ENCODE results near the gene DNASE1L3.

The DNASE1L3 gene, protein sequence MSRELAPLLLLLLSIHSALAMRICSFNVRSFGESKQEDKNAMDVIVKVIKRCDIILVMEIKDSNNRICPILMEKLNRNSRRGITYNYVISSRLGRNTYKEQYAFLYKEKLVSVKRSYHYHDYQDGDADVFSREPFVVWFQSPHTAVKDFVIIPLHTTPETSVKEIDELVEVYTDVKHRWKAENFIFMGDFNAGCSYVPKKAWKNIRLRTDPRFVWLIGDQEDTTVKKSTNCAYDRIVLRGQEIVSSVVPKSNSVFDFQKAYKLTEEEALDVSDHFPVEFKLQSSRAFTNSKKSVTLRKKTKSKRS

DNA sequence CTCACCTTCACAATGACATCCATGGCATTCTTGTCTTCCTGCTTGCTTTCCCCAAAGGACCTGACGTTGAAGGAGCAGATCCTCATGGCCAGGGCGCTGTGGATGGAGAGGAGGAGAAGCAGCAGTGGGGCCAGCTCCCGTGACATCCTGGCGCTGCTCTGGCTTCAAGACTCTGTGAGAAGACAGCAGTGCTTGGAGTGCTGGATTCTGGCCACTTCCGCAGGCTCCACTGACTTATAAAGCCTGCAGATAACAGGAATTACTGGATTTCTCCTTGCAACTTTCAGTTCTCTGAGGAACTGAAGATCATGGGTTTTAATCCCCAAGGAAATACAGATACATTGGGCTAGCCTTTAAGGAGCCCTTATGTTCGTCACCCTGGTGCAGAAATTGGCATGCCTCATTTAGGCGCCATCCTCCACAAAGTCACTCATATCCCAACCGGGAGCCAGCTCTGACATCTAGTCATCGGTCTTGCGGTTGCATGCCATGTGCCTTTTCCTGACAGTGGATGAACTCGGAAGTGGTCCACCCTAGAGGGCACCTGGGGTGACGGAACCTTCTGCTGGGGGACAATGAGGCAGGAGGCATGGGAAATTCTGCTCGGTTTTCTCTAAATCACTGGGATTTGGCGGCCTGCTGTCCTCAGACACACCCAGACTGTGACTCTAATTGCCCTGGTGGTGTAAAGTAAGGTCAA, at the start of gene DNASE1L3:
Gene DNASE1L3 (minus strand): TSS at position 212 of the 700 bp plus-strand sequence. CDS start 66 bp downstream, at position 146.
- no peak within 1 kb of the TSS for H3K27ac ChIP-seq
- no peaks in the 10 kb centered on the region for H3K27me3 ChIP-seq (replicated peaks)
- no peaks in the 10 kb centered on the region for H3K36me3 ChIP-seq (replicated peaks)
- no peak within 1 kb of the TSS for H3K4me3 ChIP-seq (ENCODE audit: low read depth, low read length)
- DNase-seq = no peak
- in situ Hi-C loops (cut with HindIII; ENCODE audit: low pct_ligation_motif_present, low sequenced_read_pairs) = no loop called here
- TF ChIP-seq, protein P1, sequence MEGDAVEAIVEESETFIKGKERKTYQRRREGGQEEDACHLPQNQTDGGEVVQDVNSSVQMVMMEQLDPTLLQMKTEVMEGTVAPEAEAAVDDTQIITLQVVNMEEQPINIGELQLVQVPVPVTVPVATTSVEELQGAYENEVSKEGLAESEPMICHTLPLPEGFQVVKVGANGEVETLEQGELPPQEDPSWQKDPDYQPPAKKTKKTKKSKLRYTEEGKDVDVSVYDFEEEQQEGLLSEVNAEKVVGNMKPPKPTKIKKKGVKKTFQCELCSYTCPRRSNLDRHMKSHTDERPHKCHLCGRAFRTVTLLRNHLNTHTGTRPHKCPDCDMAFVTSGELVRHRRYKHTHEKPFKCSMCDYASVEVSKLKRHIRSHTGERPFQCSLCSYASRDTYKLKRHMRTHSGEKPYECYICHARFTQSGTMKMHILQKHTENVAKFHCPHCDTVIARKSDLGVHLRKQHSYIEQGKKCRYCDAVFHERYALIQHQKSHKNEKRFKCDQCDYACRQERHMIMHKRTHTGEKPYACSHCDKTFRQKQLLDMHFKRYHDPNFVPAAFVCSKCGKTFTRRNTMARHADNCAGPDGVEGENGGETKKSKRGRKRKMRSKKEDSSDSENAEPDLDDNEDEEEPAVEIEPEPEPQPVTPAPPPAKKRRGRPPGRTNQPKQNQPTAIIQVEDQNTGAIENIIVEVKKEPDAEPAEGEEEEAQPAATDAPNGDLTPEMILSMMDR (IDR thresholded peaks at IDR 0.05; ENCODE audit: low read depth, low read length, missing control alignments) = no peak

DNA sequence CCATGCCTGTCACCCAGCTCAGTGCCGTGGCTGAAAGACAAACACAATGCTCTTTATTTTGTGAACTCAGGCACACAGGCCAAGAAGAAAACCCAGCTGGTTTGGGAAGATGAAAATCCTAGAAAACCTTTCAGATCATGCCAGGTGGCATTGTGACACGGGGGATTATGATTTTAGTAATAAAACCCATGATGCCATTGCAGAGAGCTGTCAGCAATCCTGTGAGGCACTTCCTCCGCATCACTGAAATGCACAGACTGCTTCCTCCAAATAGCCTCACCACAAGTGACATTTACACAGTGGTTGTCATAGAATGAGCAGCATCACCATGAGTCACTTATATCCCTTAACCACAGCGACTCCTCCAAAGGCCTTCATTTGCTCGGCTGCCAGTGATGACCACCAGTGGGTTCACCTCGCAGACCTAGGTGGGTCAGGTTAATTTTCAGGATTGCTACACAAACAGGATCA, 49.5 kb upstream of the DNASE1L3 start:
- peak overlapping the region; percentile 45 for H3K27ac ChIP-seq
- DNase-seq = peak; percentile 86
- no peak overlapping the region for H3K4me3 ChIP-seq (ENCODE audit: low read depth, low read length)

GRCh38 chr3:58258392-58259055, 47.8 kb upstream of the DNASE1L3 start:
- Histone ChIP-seq H3K4me3 (ENCODE audit: low read depth, low read length) (no peak overlapping the region), H3K27ac (no peak overlapping the region), H3K27me3 (replicated peaks) (no peaks in the 10 kb centered on the region), H3K36me3 (replicated peaks) (no peaks in the 10 kb centered on the region)
- no peak for DNase-seq
- in situ Hi-C loops (cut with HindIII; ENCODE audit: low pct_ligation_motif_present, low sequenced_read_pairs) = no loop called here
- TF ChIP-seq, protein P1 (IDR thresholded peaks at IDR 0.05; ENCODE audit: low read depth, low read length, missing control alignments) = no peak

More for the DNA sequence above, 49.5 kb upstream of the DNASE1L3 start:
- TF ChIP-seq, protein P1 (IDR thresholded peaks at IDR 0.05; ENCODE audit: low read depth, low read length, missing control alignments) = no peak
- Histone ChIP-seq H3K27me3 (replicated peaks) (no peaks in the 10 kb centered on the region), H3K36me3 (replicated peaks) (no peaks in the 10 kb centered on the region)
- in situ Hi-C loops (cut with HindIII; ENCODE audit: low pct_ligation_motif_present, low sequenced_read_pairs) = no loop called here

DNA sequence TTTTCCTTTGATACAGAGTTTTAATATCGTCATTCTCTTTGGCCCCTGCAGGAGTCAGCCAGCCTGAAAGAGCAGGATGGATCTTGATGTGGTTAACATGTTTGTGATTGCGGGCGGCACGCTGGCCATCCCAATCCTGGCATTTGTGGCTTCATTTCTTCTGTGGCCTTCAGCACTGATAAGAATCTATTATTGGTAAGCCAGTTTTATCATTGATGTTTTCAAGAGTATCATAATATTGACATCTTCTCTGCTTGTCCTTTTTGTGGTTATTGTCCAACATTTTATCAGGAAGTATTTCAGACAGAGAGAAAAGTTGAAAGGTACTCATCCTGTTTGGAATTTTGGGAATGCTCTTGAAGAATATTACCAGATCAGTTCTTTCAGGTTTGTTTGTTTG, 45.7 kb upstream of the DNASE1L3 start:
- Histone ChIP-seq H3K36me3 (replicated peaks) (no peaks in the 10 kb centered on the region), H3K27ac (no peak overlapping the region), H3K27me3 (replicated peaks) (no peaks in the 10 kb centered on the region), H3K4me3 (ENCODE audit: low read depth, low read length) (no peak overlapping the region)
- in situ Hi-C loops (cut with HindIII; ENCODE audit: low pct_ligation_motif_present, low sequenced_read_pairs) = no loop called here
- no peak for DNase-seq
- TF ChIP-seq, protein P1 (IDR thresholded peaks at IDR 0.05; ENCODE audit: low read depth, low read length, missing control alignments) = no peak

GRCh38 chr3:58256061-58256460, 45.3 kb upstream of the DNASE1L3 start:
- no peak for DNase-seq
- in situ Hi-C loops (cut with HindIII; ENCODE audit: low pct_ligation_motif_present, low sequenced_read_pairs) = no loop called here

More at GRCh38 chr3:58256061-58256460, 45.3 kb upstream of the DNASE1L3 start:
- TF ChIP-seq, protein P1 (IDR thresholded peaks at IDR 0.05; ENCODE audit: low read depth, low read length, missing control alignments) = no peak
- H3K27me3 ChIP-seq (replicated peaks) = no peaks in the 10 kb centered on the region
- H3K27ac ChIP-seq = no peak overlapping the region
- no peaks in the 10 kb centered on the region for H3K36me3 ChIP-seq (replicated peaks)
- no peak overlapping the region for H3K4me3 ChIP-seq (ENCODE audit: low read depth, low read length)

Data from brain microvascular endothelial cell (primary cell).